Endothelial cell of umbilical vein (primary cell): Measurements from ENCODE around the gene ATG10. TPM values are rescaled to one million over a fixed set of nuclear protein-coding genes. Genes with fewer than 3 reads are reported as not detected.

ENCODE experiments used
- BruUV-seq: library from RNA; stranded (reverse); fragments of 400-500 nt; replicated peaks from 2 replicates; lab custom pipeline; 2021; lab: Mats Ljungman, UMichigan
- CTCF ChIA-PET: fragments of 300-600, 350-600 bp; sonication (Branson Sonifier 250); formaldehyde crosslinking; loops from one replicate; lab custom pipeline; 2021; ENCODE audit warnings: antibody characterized with exemption, inconsistent platforms; lab: Charles Lee
- POLR2A ChIA-PET: fragments of 300-600, 350-600 bp; sonication (Branson Sonifier 250); formaldehyde crosslinking; loops from one replicate; lab custom pipeline; 2021; ENCODE audit warnings: antibody characterized with exemption, inconsistent platforms; lab: Charles Lee
- DNase-seq: peaks from one replicate; pipeline ENCODE4 v3.0.0-alpha.2; 2011; ENCODE audit warnings: low read depth, low spot score
- FAIRE-seq: peaks from 2 replicates; lab custom pipeline; 2011; peaks lifted over from hg19 to GRCh38; lab: Jason Lieb, UNC
- H2AFZ ChIP-seq: 2 replicates; pipeline ENCODE4 v1.6.0; 2012; ENCODE audit warnings: low read depth, low read length, control low read depth, inconsistent platforms
- H3K27ac ChIP-seq: 2 replicates; pipeline ENCODE4 v1.5.1; 2011; ENCODE audit warnings: low read depth, mild to moderate bottlenecking, control low read depth, low read length, moderate library complexity; ENCODE audit not compliant: insufficient read depth
- H3K27me3 ChIP-seq, 2 experiments: 2 replicates each; pipeline versions ENCODE4 v1.6.0 to v1.6.1; 2011; ENCODE audit warnings: low read length in 2 of 2, mixed read lengths in 1 of 2; ENCODE audit not compliant: control insufficient read depth in 2 of 2, insufficient read depth in 2 of 2
- H3K36me3 ChIP-seq, 2 experiments: 2 replicates in 1 of 2; 3 replicates in 1 of 2; pipeline ENCODE4 v1.5.1; 2011; ENCODE audit warnings: low read length in 2 of 2, mild to moderate bottlenecking in 1 of 2, moderate library complexity in 1 of 2; ENCODE audit not compliant: control insufficient read depth in 2 of 2, insufficient read depth in 2 of 2; ENCODE audit errors: extremely low read depth in 1 of 2
- H3K4me1 ChIP-seq: 3 replicates; pipeline ENCODE4 v1.5.1; 2011; ENCODE audit warnings: mild to moderate bottlenecking, low read length; ENCODE audit not compliant: control insufficient read depth, insufficient read depth; ENCODE audit errors: extremely low read depth
- H3K4me2 ChIP-seq: 2 replicates; pipeline ENCODE4 v1.6.1; 2011; ENCODE audit warnings: low read length, control low read depth, mixed read lengths; ENCODE audit not compliant: insufficient read depth
- H3K4me3 ChIP-seq, 3 experiments: fragments of 200-600 bp in 1 of 3; sonication (generic), shearing (Covaris generic) in 1 of 3; replicated peaks in 1 of 3; 2 replicates each; pipeline ENCODE4 v1.5.1; 2011 to 2016; ENCODE audit warnings: control low read depth in 3 of 3, low read length in 3 of 3, mild to moderate bottlenecking in 2 of 3, inconsistent platforms in 1 of 3, low read depth in 1 of 3, moderate library complexity in 1 of 3; ENCODE audit not compliant: insufficient read depth in 1 of 3
- H3K79me2 ChIP-seq: 2 replicates; pipeline ENCODE4 v1.6.0; 2012; ENCODE audit warnings: low read length, inconsistent platforms; ENCODE audit not compliant: control insufficient read depth, insufficient read depth
- H3K9ac ChIP-seq: replicated peaks from 2 replicates; pipeline ENCODE3; 2011; ENCODE audit warnings: low read length, control low read depth; ENCODE audit not compliant: insufficient read depth; ENCODE audit errors: extremely low read depth
- H3K9me1 ChIP-seq: replicated peaks from 3 replicates; pipeline ENCODE4 v1.6.0; 2011; ENCODE audit warnings: mild to moderate bottlenecking, low read length; ENCODE audit not compliant: control insufficient read depth, insufficient read depth; ENCODE audit errors: extremely low read depth
- H3K9me3 ChIP-seq: replicated peaks from 2 replicates; pipeline ENCODE4 v1.5.1; 2012; ENCODE audit warnings: low read length, inconsistent platforms; ENCODE audit not compliant: control insufficient read depth, insufficient read depth
- H4K20me1 ChIP-seq: replicated peaks from 2 replicates; pipeline ENCODE3; 2011; ENCODE audit warnings: mild to moderate bottlenecking, low read length; ENCODE audit not compliant: control insufficient read depth, insufficient read depth; ENCODE audit errors: extremely low read depth
- CTCF ChIP-seq, 2 donors: IDR thresholded peaks; 1 replicate in 1 of 2; 2 replicates in 1 of 2; pipeline ENCODE4 v1.5.1; 2011; ENCODE audit warnings: low read length in 2 of 2, mild to moderate bottlenecking in 2 of 2, moderate library complexity in 2 of 2, control low read depth in 1 of 2, inconsistent platforms in 1 of 2, low read depth in 1 of 2; ENCODE audit not compliant: insufficient read depth in 1 of 2; ENCODE audit errors: extremely low read depth in 1 of 2
- EZH2 ChIP-seq: IDR thresholded peaks from 2 replicates; pipeline ENCODE4 v1.6.1; 2012; ENCODE audit warnings: borderline replicate concordance, low read depth, mild to moderate bottlenecking, moderate library complexity, low read length, inconsistent platforms; ENCODE audit not compliant: severe bottlenecking
- FOS ChIP-seq: IDR thresholded peaks from 2 replicates; pipeline ENCODE4 v1.6.1; 2011; ENCODE audit warnings: mild to moderate bottlenecking, low read length, moderate library complexity, borderline replicate concordance; ENCODE audit not compliant: insufficient read depth
- GATA2 ChIP-seq: IDR thresholded peaks from 2 replicates; pipeline ENCODE4 v1.7.0; 2011; ENCODE audit warnings: low read depth, mild to moderate bottlenecking, moderate library complexity, mixed read lengths, low read length; ENCODE audit not compliant: insufficient read length, insufficient read depth
- JUN ChIP-seq: IDR thresholded peaks from 2 replicates; pipeline ENCODE4 v1.6.1; 2011; ENCODE audit warnings: borderline replicate concordance, low read depth; ENCODE audit not compliant: insufficient read length, insufficient read depth
- MAX ChIP-seq: IDR thresholded peaks from 2 replicates; pipeline ENCODE4 v1.6.1; 2011; ENCODE audit not compliant: insufficient read depth, insufficient read length
- MYC ChIP-seq: IDR thresholded peaks from one replicate; pipeline ENCODE4 v1.6.1; 2011; ENCODE audit warnings: mild to moderate bottlenecking, low read depth, low read length
- POLR2A ChIP-seq: IDR thresholded peaks from 2 replicates; pipeline ENCODE4 v1.6.1; 2012; ENCODE audit warnings: low read depth, mild to moderate bottlenecking, control low read depth, low read length
- POLR2AphosphoS5 ChIP-seq: IDR thresholded peaks from 2 replicates; pipeline ENCODE4 v1.6.1; 2012; ENCODE audit warnings: low read depth, mild to moderate bottlenecking, control low read depth, low read length, moderate library complexity; ENCODE audit not compliant: insufficient read depth
- dilution Hi-C: fragments of 300-500 bp; cut with MboI; formaldehyde crosslinking; loops from one replicate; pipeline ENCODE4 v1.15.0; 2019; ENCODE audit warnings: low sequenced_read_pairs; ENCODE audit not compliant: extremely low pct_ligation_motif_present
- intact Hi-C: fragments of 100-400 bp; cut with micrococcal nuclease; formaldehyde crosslinking; loops from one replicate; pipeline ENCODE4 v1.10.0; 2022
- polyA plus RNA-seq, 4 experiments: library from polyadenylated mRNA; depleted of rRNA in 3 of 4; stranded (reverse) in 3 of 4; unstranded in 1 of 4; fragments of >200 nt; gene quantifications; 2 replicates each; pipeline versions ENCODE4 v1.2.1 to v1.2.3, GENCODE V29; 2011 to 2012; ENCODE audit warnings: missing spikeins in 1 of 4
- total RNA-seq: library from RNA; stranded (reverse); gene quantifications from 2 replicates; pipeline ENCODE4 v1.2.3, GENCODE V29; 2021

The ATG10 gene
- total and polyA plus RNA-seq, 2 donors (not counting 3 experiments of a cell fraction or from before 2014, with no cell fraction given): 1.6 to 3.9 TPM

DNA sequence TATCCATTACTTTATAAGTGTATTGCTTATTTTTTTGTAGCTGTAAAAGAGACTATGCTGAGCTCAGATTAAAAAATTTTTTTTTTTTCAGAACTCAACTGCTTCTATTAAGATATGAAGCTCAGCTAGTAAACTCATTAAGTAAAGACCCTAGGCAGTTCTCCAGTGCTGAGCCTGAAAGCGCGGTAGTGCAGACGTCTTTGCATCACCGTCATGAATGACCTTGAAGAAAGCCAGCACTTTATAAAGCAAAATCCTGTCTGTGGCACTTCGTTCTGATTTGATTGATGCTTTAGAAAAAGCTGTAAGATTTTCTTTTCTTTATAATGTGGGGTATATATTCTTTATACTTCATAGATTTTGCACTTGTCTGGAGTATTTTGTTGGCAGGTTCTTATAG, 105.7 kb downstream of the ATG10 start:
- Histone ChIP-seq H4K20me1 (no peaks in the 10 kb centered on the region), H2AFZ (no peak overlapping the region), H3K9ac (no peak overlapping the region), H3K4me1 (no peaks in the 10 kb centered on the region), H3K4me3 (no peak overlapping the region), H3K36me3 (no peaks in the 10 kb centered on the region), H3K79me2 (no peaks in the 10 kb centered on the region), H3K4me2 (no peak overlapping the region), H3K27me3 (no peaks in the 10 kb centered on the region), H3K9me3 (no peaks in the 10 kb centered on the region), H3K9me1 (no peaks in the 10 kb centered on the region), H3K27ac (no peak overlapping the region)
- FAIRE-seq (no peak), DNase-seq (no peak)
- intact Hi-C loops: no loop called here
- CTCF ChIA-PET: no interaction called here
- no TSS peak for BruUV-seq
- TF ChIP-seq MAX (no peak), JUN (no peak), POLR2AphosphoS5 (no peak), CTCF (IDR thresholded peaks at IDR 0.05; ENCODE audit: extremely low read depth in 1 of 2, insufficient read depth in 1 of 2, low read depth in 1 of 2, low read length in 2 of 2) (no peak), GATA2 (no peak), POLR2A (no peak), FOS (no peak), EZH2 (no peak), MYC (no peak)
- dilution Hi-C loops: no loop called here
- POLR2A ChIA-PET: no interaction called here
